ENCODE measurements around the gene SF3B4.
"Not testable (repeated sequence)": the region's sequence is repeated elsewhere in the genome, so short reads cannot be mapped to it uniquely, and the experiment has no call there.

SF3B4 gene

DNA sequence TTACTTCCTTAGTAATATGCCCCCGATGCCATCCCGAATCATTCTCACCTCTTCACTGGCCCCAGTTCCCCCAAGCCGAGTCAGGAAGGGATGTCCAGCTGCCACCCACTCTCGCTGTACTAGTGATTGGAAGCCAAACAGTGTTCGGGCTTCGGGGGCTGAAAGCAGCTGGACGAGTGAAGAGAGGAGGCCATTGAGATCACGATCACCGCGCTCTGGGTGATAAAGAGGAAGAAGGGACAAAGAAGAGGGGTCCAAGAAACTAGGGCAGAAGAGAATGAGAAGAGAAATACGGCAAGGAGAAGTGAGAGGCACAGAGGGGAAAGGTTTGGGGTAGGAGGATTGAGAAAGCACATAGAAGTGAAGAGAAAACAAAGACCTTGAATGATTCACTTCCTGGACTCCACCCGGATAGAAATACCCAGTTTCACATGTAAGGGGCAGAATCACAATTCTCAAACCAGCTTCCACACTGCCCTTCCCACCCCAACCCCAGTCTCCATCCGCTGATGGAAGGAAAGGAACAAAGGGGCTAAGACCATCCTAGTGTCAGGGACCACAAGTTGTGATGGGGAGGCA, 3.7 kb upstream of the SF3B4 start:
- no peak for DNase-seq

DNA sequence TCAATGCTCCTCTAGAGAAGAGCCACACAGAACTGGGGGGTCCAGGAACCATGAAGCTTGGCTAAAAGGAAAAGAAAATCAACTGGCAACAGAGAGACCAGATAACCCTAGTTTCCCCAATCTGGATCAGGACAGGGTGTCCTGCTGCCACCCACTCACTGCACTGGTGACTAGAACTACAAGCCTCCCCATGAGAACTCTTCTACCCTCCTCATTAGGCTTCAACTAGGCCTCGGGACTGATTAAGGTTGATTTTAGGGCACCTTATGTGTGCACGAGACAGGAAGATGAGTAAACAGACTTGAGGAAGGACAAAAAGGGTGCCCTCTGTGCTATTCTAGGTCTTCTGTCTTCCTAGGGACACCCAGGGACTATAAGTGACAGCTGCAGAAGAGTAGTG, 2.3 kb upstream of the SF3B4 start:
- DNase-seq, result no peak

DNA sequence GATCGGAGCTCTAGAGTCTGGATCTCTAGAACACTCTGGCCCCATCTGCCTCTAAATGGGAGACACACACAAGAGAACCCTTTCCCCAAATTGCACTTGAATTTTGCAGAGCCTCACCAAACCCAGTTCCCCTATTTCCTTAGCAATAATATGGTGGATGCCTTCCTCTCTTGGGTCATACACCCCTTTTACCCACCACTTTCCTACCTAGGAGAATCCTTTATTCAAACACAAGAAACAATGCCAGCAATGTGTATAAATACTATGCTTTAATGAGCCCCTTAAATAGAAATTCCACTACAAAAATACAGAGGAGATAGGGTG, 760 bp upstream of the SF3B4 start:
- DNase-seq, result no peak

DNA sequence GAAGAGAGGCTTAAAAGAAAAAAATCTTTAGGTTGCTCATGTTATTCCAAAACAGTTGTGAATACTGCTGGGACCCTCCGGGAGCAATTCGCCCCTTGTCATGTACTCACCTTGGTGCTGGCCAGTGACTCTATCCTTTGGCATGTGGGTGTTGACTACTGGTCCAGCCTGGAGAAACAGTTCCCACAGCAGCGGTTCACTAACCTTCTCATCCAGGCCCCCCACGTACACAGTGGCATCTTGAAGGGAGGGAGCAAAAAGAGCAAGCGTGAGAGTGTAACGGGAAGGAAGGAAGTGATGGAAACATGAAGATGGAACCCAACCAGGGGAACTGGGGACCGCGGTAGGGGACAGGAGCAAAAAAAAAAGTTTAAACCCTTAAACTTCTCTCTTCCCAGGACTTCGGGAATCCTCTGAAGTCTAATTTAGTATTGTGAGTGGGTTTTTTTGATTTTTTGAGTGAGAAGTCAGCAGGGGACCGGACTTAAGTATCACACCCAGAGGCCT, 494 bp downstream of the SF3B4 start:
- DNase-seq, result no peak

- DNase-seq, result no peak
Measured at GRCh38 chr1:149926296-149926695, 1.3 kb downstream of the SF3B4 start.

DNA sequence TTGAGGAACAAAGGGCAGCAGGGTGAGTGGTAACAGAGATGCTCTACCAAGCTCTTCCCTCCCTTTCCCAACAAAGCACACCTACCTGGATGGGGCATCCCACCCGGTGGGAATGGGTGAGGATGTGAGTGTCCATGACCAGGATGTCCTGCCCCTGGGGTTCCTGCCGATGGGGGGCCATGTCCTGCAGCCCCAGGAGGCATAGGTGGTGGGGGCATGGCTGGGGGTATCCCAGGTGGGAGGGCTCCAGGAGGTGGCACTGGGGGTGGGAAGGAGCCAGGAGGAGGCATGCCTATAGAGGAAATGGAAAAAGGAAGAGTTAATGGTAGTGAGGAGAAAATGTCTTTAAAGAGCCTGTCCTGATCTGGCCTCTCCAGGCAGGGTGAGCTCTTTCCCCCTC, 1.9 kb downstream of the SF3B4 start:
- no peak for DNase-seq

DNA sequence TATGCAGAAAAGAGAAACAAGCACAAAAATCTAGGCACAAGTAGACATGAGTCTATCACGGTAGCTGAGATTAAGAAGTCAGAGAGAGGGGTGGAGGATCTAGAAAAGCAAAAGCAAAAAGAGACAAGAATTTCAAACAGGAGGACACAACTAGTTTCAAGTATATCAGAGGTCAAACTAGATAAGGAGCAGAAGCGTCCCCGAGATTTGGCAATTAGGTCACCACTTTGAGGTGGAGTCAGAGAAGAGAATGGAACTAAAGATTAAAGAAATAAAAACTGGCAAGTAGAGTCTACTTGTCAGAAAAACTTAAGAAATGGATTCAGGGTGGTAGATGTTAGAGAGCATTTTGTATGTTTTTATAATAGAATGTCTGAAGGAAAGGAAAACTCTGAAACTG, 2.3 kb downstream of the SF3B4 start:
- no peak for DNase-seq

- DNase-seq, result no peak
Measured at GRCh38 chr1:149923626-149924025, 4.0 kb downstream of the SF3B4 start.

DNA sequence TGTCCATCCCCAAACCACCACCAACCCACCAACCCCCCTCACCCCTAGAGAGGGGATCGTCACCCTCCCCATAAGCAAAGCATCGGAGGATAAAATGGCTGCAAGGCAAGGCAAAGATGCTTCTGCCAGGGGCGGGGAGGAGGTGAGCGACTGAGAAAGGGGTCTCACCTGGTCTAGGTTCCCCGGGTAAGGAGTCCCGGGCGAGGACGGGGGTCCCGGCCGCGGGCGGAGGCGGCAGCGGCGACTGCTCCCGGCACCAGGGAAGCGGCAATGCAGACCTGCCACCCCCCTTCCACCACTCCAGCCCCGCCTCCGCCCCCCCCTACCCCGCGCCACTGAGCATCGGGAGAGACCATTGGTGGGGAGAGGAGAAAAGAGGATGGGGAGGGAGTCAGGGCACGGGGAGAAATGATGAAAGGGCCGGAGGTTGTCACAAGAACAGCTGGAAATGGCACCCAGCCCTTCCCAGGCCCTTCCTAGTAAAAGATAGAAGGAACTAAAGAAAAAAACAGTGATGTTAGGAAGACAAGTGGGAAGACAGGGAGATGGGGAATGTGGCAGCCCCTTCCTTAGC, 9.9 kb downstream of the SF3B4 start, which contains the start of gene SV2A:
Gene SV2A, minus strand, starts transcription at position 274 of the 574 bp plus-strand sequence. CDS start 4,004 bp downstream, outside the sequence.
- peak; percentile 24 to 64 for DNase-seq

DNA sequence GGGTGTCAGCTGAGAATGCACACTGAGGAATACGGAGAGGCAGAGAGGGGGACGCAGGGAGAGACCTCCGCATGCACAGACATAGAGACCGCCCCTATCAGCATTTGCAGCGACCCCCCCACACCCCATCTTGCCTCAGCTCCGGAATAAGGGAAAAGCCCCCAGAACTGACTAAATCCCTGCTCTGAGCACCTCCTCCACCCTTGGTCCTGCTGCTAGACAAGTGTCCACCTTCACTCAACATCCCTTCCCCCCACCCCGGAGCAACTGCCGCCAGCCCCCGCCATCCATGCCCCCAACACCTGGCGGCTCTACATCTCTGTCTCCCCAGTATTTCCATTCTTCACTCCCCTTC, 10.7 kb downstream of the SF3B4 start:
- DNase-seq, result no peak

- DNase-seq, result no peak
Measured at GRCh38 chr1:149916193-149916897, 11.3 kb downstream of the SF3B4 start.

- DNase-seq, result no peak
Measured at GRCh38 chr1:149915429-149916192, 12.0 kb downstream of the SF3B4 start.

GRCh38 chr1:149914545-149914944, 13.1 kb downstream of the SF3B4 start:
- DNase-seq, result no peak

DNA sequence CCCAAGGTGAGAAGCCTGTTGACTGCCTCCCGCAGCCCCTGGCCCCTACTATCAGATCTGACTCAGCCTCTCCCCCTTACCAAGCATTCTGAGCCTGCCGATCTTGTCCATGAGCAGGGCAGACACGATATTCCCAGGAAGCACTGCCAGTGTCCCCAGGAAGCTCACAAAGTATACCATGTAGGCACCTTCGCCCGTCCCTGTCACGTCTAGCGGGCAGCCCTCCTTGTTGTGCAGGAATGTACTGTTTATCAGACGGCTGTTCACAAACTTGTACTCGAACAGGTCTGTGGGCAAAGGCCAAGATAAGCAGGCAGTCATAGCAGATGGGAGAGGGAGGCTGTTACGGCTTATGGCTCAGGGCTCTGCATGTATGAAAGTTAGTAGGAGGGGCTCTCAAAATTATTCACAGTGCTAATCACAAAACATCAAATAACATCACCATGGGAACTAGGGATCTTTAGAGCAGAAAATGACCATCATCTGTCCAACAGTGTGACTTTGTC, 21.0 kb downstream of the SF3B4 start:
- DNase-seq, result no peak

DNA sequence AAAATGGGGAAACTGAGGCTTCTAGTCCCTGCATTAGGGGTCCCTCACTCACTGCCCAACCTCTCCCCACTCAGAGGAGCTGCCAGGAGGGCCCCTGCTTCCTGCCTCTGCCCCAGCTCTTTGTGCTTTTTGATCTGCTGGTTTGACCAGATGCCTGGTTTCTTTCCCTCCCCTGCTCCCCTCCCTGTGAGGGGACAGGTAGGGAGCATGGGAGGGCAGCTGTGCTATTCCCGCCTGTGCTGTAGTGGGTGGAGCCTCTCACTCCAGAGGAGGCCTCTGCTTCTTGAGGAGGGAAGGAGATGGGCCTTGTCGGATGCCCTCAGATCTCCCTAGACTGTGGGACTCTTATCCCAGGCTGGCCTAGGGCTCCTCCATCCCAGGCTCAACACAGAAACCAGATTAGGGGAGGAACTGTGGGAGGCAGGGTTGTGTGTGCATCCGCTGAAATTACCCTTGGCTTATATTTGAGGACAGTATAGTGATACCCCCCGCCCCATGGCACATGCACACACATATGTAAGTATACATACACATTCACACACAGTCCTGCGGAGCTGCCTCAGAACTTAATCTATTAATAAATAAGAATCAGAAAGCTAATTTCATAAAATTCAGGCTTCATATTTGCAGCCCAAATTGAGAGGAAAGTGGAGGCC, 23.6 kb downstream of the SF3B4 start:
- DNase-seq, result no peak

- peak; percentile 87 to 95 for DNase-seq
Measured at GRCh38 chr1:149899460-149900284, 27.9 kb downstream of the SF3B4 start, which contains the start of gene BOLA1. BOLA1 (plus strand) TSS chr1:149899568; CDS start chr1:149900060, 492 bp downstream.

DNA sequence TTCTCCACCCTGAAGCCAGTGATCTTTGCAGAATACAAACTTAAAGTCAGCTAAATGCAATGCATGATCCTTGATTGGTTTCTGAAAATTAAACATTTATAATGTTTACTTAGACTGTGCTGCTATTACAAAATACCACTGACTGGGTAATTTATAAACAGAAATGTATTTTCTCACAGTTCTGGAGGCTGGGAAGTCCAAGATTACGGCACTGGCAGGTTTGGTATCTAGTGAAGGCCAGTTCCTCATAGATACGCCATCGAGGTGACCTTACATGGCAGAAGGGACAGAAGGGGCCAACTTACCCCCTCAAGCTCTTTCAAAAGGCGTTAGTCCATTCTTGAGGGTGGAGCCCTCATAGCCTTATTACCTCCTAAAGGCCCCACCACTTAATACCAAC, 31.0 kb downstream of the SF3B4 start:
- DNase-seq, result no peak

GRCh38 chr1:149888999-149889289, 38.7 kb downstream of the SF3B4 start:
- DNase-seq, result peak; percentile 27 to 43

GRCh38 chr1:149888247-149888998, 39.2 kb downstream of the SF3B4 start:
- DNase-seq, result peak; percentile 93 to 97

DNA sequence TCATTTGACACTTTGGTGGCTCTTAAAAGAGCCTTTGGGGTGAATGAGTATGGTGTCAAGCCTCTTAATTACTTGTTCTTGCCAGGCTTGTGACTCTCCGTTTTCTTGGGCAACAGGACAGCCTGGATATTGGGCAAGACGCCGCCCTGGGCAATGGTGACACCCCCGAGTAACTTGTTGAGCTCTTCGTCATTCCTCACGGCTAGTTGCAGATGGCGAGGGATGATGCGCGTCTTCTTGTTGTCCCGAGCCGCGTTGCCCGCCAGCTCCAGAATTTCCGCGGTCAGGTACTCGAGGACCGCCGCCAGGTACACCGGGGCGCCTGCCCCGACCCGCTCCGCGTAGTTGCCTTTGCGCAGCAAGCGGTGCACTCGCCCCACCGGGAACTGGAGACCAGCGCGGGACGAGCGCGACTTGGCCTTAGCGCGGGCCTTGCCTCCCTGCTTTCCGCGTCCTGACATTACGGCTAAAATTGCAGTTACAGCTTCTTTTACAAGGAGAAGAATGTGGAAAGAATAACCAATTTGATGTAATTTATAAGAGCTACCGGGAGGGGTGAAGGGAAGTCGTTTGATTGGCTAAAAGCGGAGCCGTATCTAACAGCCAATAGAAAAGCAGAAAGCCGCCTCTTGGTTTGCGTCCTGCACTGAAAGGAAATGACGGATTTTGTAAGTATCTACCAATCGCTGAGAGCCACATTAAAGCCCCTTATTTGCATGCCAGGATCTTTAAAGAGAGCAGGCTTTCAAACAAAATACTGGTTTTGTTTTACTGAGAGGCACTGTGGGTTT, 40.0 kb downstream of the SF3B4 start:
- peak; percentile 95 to 98 for DNase-seq

DNA sequence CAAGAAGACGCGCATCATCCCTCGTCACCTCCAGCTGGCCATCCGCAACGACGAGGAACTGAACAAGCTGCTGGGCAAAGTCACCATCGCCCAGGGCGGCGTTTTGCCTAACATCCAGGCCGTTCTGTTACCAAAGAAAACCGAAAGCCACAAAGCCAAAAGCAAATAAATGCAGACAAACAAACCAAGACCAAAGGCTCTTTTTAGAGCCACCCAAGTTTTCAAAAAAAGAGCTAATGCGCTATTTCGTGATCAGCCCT, 40.5 kb downstream of the SF3B4 start:
- DNase-seq, result not testable (repeated sequence)
